ENCODE results near the gene CSNK2A1.
"Not testable (repeated sequence)": the region's sequence is repeated elsewhere in the genome, so short reads cannot be mapped to it uniquely, and the experiment has no call there.

Gene CSNK2A1

DNA sequence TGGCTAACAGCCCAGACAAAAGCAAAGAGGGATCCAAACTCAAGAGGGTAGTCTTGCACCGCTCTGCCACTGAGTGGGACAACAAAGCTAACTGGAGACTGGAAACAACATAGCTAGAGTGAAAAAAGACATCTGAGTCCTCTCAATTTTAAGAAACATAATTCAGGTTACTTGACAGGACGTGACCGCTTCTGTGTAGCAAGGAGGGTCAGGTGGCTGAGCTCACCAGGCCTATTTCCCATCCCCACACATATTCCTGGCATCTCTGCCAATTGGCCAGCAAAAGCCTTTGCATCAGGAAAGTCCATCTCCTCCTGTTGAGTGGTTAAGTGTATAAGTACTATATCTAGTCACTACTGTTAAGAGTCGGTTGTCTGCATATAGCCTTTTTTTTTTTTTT is 55.9 kb downstream of the CSNK2A1 start:
- no peak for DNase-seq (ENCODE audit: low read depth, low spot score)

DNA sequence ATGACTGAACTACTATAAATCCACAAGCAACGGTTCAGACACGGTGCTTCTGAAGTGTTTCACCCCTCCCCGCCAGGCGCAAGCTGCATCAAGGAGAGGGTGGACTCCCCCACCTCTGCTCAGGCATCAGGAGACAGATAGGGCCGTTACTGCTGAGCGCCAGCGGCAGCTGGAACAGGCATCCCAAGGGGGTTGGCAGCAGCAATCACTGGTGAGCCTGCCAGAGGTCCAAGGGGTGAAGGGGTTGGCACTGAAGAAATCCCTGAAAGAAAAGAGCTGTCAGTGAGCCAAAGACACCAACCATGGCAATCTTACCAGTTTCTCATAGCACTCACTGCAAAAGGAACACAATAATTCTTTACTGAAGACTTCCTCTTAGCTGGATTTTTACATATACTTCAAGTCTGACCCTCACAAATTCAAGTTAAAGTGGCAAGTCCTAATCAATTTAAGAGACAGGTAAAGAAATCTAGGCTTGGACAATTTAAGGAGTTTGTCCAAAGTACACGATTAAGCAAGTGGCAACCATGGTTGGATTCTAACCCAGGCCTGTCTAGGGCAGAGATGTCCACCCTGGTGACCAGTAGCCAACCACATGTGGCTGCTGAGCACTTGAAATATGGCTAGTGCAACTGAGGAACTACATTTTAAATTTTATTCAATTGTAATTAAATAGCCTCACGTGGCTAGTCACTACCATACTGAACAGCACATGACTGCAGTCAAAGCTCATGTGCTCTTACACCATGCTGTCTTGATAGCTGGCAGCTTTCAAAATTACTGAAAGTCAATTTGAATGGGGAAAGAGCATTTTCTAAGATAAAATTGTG is 59.6 kb downstream of the CSNK2A1 start:
- no peak for DNase-seq (ENCODE audit: low read depth, low spot score)

DNA sequence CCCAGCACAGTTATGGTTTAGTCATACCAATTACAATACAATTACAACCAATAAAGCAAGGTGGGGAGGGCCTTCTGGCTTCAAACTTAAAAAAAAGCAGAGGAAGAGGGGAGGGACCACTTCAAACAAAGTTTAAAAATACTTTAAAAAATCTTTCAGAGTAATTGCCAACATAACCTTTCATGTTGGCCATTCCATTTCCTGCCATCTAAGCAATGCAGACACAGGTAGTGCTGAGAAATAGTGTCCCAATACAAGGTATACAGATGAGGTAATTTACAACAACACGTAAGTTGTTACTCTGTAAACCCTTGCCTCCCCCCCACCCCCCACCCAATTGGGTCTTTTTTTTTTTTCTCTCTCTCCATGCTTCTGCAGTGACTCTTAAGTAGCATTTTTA is 62.4 kb downstream of the CSNK2A1 start:
- DNase-seq (ENCODE audit: low read depth, low spot score), result no peak

DNA sequence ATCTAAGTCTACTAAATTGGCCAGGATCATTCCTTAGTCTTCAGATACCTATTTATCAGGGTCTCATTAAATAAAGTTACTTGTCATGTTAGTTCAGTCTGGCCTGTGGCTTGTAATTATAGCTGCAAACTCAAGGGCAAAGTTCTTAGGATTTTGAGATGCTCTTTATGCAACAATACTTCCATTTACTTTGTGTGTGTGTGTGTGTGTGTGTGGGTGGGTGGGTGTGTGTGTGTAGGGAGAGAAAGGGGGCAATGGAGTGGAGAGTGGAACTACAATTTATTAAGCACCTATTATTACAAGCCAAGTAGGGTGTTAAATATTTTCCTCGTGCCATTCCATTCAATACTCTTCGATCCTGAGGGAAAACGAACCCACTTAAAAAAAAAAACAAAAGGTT is 63.5 kb downstream of the CSNK2A1 start:
- no peak for DNase-seq (ENCODE audit: low read depth, low spot score)

DNA sequence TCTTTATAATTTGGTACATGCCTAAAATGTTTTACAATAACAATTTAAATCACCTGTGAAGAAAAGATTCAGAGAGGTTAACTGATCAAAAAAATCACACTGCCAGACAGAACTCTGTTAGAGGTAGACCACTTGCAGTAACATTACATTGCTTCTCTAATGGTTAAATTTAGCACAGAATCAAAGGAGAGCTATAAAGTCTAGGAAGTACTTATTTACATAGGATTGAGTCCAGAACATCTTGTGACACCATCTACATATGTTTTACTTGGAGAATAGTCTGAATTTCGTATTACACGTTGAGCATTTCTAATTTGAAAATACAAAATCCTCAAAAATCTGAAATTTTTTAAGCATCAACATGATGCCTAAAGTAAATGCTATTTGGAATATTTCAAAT is 64.1 kb downstream of the CSNK2A1 start:
- DNase-seq (ENCODE audit: low read depth, low spot score), result no peak

DNA sequence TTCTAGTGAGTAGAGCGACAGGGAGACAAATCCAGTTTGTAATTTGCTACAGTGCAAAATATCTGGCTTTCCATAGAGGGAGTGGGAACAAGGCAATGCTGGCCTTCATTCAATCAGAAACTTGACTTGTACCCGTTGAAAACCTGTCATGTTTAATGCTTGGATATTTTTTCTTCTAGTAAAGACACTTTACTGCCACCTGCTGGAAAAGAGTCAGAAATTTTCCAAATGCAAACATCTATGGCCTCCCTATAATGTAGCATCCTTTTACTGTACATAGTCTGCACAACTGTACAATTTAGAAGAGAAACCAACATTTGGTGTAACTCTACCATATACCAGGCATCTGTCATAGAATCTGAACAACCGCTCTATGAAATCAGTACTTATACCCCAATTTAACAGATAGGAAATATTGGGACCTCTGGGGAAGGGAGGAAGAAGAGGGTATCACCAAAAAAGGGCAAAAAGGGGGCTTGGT is 64.6 kb downstream of the CSNK2A1 start:
- DNase-seq (ENCODE audit: low read depth, low spot score), result no peak

DNA sequence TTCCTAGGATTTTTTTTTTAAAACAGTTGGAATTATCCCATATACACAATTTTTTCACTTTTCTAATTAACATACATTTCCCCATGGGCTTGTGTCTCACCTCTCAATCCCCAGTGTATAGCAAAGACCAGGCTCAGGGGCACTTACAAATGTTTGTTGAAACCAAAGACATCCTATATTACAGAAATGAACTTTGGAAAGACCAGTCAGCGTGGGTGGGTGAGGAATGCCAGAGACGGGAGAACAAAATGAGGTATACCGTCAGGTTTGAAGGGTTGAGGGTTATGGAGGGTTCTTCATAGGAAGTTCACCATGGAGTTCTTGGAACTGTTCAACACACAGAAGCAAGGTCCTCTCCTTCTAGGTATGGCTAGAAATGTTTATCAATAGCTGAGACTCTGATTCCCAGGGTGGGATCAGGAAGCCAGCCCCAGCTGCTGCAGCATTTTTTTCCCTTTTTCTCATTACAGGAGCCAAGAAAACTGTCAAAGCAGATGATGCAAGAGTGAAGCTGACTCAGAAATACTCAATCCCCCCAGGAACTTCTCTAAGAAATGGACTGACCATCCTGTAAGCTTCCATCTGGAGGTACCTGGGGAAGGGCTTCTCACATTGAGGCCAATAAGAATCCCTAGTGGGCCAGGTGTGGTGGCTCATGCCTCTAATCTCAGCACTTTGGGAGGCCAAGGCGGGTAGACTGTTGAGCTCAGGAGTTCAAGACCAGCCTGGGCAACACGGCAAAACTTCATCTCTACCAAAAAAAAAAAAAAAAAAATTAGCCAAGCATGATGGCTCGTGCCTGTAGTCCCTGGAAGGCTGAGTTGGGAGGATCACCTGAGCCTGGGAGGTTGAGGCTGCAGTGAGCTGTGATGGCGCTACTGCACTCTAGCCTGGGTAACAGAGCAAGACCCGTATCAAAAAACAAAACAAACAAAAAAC is 65.3 kb downstream of the CSNK2A1 start:
- DNase-seq (ENCODE audit: low read depth, low spot score), result no peak

DNA sequence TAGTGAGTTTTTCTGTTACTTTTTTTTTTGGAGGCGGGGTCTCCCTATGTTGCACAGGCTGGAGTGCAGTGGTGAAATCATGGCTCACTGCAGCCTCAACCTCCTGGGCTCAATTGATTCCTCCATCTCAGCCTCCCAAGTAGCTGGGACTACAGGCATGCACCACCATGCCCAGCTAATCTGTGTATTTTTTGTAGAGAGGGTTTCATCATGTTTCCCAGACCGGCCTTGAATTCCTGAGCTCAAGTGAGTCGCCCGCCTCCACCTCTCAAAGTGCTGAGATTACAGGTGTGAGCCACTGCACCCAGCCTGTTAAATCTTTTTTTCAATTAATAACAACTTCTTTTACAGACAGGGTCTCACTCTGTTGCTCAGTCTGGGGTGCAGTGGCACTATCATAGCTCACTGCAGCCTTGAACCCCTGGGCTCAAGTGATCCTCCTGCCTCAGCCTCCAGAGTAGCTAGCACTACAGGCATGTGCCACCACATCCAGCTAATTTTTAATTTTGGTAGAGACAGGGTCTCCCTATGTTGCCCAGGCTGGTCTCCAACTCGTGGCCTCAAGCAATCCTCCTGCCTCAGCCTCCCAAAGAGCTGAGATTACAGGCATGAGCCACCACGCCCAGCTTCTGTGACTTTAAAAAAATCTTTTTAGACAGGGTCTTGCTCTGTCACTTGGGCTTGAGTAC is 66.9 kb downstream of the CSNK2A1 start:
- not testable (repeated sequence) for DNase-seq (ENCODE audit: low read depth, low spot score)

DNA sequence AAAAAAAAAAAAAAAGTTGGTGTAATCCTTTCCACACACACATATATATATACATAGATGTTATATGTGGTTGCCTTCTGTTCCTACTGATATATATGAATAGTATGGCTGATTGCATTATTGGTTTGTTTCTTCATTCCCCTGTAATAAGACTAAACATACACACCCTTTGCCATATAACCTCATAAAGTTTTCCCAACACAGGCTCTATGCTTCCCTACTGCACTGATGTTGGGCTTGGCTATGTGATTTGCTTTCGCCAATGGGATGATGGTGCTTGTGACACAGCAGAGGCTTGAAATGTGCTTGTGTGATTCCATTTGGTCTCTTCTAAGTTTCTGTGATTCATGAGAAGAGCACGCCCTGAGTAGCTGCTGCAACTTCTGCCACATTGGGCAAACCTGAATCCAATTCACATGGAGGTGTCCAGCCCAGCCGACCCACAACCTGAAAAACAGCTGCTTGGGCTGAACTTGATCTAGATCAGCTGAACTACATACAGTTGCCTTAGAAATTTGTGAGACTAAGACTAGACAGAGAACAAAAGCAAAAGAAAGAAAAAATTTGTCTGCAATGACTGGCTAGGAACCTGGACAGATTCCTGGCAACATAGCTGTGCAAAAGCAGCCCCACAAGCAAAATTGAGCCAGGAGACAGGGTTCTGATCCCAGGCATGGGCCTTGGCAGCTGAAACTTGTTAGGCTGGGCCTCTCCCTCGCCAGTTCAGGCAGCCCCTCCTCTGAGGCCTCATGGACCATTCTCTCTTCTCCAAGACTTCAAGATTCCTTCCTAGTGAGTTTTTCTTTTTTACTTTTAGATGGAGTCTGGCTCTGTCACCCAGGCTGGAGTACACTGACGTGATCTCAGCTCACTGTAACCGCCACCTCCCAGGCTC is 67.9 kb downstream of the CSNK2A1 start:
- no peak for DNase-seq (ENCODE audit: low read depth, low spot score)

DNA sequence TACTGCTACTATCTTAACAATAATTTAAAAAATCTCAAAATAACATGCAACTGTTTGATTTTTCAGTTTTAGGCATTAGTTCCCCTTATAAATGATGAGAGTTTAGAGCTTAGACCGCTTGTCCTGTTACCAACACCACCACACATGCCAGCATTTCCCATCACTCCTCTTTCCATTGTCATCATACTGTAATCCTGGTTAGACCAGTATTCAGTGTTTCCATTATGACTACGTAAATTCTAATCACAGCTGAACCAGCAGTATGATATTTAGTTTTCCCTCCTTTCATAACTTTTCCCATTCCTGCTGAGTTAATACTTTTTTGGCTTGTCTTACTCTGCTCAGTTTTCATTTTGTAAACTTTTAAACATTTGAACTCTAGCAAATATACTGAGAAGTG is 69.0 kb downstream of the CSNK2A1 start:
- DNase-seq (ENCODE audit: low read depth, low spot score), result no peak

DNA sequence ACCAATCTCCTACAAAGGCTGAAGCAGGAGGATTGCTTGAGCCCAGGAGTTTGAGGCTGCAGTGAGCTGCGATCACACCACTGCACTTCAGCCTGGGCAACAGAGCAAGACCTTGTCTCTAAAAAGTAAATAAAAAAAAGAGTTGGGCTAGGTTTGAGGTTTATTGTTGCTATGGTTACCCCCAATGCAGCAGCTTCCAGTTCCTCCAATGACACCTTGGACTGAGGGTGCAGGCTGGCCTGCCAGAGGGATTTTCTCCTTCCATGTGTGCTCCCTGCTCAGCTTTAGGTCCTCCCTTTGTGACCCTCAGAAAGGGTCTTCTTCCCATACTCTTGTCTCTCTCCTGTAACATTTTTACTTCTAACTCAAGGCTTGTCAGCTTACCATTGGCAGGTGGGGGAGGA is 70.7 kb downstream of the CSNK2A1 start:
- no peak for DNase-seq (ENCODE audit: low read depth, low spot score)

DNA sequence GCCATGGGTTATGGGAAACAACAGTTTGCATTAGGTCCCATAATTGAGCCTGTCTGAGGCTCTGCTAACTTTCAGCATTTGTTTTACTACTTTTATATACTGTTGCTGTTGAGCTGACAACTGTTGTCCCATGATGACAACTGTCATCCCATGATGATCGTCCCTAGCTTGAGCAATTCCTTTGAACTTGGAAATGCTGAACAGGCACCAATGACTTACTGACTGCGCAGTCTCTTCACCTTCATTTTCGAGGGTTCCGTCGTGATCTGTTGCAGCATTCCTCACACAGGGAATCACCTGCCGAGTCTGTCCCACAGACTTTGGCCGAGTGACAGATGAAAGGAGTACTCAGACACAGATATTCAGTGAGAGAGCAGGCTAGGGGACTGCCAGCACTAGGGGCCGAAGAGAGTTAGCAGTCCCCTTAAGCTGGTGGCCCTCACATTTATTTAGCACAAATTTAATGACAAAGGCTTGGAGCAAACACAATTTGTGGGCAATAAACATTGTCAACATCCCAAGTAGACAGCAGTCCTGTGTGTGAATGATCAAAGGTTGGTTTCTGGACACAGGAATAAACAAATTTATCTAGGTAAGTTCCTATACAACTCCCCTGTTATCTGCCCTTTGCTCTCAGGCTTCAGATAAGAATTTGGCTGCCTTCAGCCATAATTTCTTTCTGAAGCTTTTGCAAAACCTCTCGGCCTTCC is 71.3 kb downstream of the CSNK2A1 start:
- no peak for DNase-seq (ENCODE audit: low read depth, low spot score)

DNA sequence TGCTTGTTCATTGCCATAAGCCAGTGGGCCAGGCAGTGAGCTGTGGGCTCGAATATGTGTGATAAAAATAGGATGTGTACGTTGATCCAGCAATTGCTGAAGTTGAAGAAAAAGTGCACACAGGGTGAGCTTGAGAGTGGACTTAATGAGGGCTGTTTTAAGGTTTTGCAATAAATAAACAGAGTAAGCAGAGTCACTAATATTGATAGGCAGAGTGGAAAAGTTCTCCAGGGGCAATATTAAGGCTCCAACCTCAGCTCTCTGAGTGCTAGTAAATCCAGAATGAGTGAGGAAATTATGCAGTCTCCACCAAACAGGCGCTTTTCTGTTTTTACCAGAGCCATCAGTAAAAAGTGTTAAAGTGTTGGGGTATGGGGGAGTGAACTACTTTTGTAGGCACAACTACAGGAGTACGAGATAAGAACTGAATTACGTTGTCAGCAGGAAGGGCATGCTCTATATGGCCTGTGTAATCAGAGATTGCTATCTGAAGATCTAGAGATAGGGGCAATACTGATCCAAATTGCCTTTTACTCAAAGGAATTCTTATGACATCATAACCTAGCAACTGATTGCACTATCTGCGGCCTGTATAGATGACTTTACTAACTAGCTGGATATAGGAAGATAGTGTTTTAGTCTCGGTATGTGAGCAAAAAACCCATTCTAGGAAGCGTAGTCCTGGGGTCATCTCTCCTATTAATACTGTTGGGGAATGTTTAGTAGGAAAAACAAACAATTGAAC is 73.7 kb downstream of the CSNK2A1 start:
- DNase-seq (ENCODE audit: low read depth, low spot score), result no peak

DNA sequence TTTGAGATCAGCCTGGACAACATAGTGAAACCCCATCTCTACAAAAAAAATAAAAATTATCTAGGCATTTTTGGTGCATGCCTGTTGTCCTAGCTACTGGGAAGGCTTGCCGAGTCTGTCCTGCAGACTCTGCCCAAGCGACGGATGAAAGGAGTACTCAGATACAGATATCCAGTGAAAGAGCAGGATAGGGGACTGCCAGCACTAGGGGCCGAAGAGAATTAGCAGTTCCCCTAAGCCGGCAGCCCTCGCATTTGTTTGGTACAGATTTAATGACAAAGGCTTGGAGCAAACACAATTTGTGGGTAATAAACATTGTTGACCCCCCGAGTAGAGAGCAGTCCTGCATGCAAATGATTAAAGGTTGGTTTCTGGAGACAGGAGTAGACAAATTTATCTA is 75.8 kb downstream of the CSNK2A1 start:
- no peak for DNase-seq (ENCODE audit: low read depth, low spot score)

DNA sequence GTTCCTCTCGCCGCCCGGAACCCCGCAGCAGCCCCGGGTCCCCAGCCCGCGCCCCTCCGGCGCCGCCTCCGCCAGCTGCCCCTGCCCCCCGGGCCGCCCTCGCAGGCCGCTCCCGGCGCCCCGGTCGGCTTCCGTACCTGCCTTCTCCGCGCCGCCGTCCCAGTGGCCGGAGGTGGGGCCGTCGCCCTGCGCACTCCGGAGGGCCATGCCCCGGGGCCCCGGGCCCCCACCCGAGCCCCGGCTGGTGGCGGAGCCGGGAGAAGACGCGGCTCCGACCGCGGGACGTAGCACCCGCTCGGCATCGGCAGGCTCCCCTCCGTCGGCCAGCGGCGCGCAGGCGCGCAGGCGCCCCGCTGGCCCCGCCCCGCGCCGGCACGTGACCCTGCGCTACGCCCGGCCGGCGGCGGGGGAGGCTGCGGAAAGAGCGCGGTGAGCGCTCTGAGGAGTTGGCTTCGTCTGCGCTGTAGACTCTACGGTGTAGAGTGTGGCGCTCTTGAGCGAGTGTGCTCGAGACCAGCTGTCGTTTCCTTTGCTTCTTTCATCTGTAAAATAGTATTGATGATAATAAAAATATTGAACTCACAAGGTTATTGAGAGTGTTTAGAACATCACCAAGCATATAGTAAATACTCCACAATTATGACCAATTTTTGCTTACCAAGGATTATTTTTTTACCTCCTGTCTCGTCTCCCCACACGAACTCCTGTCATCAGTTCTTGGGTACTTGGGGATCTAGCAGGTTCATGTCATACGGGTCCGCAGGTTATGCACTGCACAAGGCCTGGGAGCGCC is 81.2 kb downstream of the CSNK2A1 start, which contains the start of gene TBC1D20:
TBC1D20 (minus strand) TSS at position 335 of the 793 bp plus-strand sequence; CDS start at position 207, 128 bp downstream.
- DNase-seq (ENCODE audit: low read depth, low spot score), result peak; percentile 56

DNA sequence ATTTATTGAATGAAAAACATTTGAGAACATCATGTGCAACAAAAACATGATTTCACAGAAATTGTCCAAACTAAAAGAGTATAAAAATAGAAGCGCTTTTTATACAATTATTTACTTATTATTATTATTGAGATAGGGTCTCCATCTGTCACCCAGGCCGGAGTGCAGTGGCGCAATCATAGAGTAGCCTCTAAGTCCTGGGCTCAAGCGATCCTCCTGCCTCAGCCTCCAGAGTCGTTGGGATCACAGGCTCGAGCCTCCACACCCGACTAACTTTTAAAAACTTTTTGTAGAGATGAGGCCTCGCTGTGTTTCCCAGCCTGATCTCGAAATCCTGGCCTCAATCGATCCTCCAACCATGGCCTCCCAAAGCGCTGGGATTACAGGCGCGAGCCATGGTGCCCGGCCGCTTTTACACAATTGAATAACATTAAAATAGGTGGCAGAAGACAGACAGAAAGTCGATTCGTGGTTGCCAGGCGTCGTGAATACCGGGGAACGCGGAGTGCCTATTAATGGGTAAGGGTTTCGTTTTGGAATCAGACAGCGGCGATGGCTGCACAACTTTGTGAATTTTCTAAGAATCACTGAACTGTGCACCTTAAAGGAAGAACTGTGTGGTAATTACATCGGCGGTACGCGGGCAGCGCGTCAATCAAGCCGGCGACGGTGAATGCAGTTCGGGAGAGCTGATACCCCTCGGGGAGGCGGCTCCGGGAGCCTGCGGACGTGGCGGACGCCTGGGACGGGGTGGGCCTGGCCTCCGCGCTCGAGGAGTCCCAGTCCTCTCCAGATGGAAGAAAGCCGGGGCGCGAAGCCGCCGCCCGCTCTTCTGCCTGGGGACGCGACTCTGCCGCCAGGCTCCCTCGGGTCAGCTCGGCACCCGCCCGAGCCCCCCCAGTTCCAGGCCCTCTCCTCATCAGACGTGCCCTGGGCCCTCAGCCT is 82.1 kb downstream of the CSNK2A1 start:
- DNase-seq (ENCODE audit: low read depth, low spot score), result no peak

DNA sequence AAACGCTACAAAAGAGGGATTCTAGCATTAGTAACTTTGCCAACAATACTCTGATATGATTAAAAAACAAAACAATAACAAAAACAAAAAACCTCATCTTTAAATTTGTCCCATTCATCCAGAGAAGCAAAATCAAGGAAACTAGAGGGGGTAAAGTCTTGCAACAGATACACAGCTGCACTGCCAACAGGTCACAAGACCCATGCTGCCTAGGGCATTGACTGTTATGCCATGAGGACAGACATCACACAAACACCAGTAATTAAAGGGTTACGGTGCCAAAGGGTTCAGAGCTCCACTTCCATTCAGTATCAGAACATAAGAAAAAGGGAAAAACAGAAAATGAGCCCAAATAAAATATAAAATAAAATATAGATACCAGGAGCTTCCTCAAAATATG is 82.9 kb downstream of the CSNK2A1 start:
- no peak for DNase-seq (ENCODE audit: low read depth, low spot score)

Data from iPS DF 19.7 (cell line).